ENCODE measurements around the gene DNAH14.

- TF ChIP-seq POLR2AphosphoS5 (IDR thresholded peaks at IDR 0.05; ENCODE audit: low read depth) (no peak), EZH2 (IDR thresholded peaks at IDR 0.05; ENCODE audit: low read depth, unreplicated experiment) (no peak), CTCF (conservative IDR thresholded peaks at IDR 0.05; ENCODE audit: low read depth in 2 of 2) (no peak), REST (IDR thresholded peaks at IDR 0.05; ENCODE audit: unreplicated experiment) (no peak), JUNB (IDR thresholded peaks at IDR 0.05; ENCODE audit: unreplicated experiment) (no peak), EZH2phosphoT487 (IDR thresholded peaks at IDR 0.05; ENCODE audit: unreplicated experiment) (no peak), ZNF331 (CRISPR knock-in tag; IDR thresholded peaks at IDR 0.05; ENCODE audit: low read depth) (no peak), CREB1 (CRISPR knock-in tag; IDR thresholded peaks at IDR 0.05; ENCODE audit: low read depth) (no peak), STAT1 (IDR thresholded peaks at IDR 0.05; ENCODE audit: unreplicated experiment) (no peak)
Observed at GRCh38 chr1:225299624-225300023, 370.1 kb downstream of the DNAH14 start.

All from GM23338 (cell line).